ENCODE results near the gene PDCD4.
A peak's percentile ranks its signal among the peaks of the same experiment; 100 is the strongest.

Gene PDCD4

DNA sequence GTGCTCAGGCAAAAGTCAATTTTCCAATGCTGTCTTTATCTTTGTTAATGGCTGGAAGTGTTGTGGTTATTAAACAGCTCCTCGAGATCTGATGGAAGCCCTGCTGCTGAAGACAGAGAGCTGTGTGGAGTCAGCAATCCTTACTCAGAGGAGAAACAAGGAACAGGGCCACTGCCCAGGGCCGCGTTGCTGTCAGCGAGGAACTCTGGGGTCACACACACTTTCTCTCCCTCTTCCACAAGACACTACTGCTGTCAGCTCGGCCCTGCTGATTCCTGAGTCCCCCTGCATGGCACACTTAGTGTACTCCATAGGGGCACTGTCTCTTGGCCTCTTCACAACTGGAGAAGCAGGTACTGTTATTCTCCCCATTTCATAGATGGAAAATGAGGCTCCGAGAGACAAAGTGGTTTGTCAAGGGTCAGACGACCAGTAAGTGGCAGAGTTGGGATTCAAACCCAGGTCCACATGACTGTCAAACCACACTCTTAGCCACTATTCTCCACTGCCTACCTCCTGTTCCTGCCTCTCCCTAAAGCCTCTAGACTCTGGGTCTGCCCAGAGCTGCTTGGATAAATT is 29.3 kb upstream of the PDCD4 start:
- DNase-seq (ENCODE audit: low read depth): no peak

DNA sequence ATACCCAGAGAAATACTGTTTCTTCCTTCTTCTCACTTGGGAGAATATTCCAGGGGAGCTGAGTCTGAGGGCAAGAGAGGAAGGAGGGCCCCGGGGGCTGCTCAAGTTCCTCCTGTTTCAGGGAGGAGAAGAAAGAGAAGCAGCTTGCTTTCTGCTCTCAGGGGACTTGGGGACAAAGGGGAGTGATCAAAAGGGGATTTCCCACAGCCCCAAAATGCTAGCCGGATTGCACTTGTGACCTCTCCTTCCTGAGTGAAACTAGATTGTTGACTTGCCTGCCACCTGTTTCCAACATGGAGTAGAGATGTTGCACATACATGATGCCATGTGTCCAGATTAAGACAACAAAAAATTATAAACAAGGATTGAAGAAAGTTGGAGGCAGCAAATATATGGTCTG is 28.7 kb upstream of the PDCD4 start:
- DNase-seq (ENCODE audit: low read depth): no peak

DNA sequence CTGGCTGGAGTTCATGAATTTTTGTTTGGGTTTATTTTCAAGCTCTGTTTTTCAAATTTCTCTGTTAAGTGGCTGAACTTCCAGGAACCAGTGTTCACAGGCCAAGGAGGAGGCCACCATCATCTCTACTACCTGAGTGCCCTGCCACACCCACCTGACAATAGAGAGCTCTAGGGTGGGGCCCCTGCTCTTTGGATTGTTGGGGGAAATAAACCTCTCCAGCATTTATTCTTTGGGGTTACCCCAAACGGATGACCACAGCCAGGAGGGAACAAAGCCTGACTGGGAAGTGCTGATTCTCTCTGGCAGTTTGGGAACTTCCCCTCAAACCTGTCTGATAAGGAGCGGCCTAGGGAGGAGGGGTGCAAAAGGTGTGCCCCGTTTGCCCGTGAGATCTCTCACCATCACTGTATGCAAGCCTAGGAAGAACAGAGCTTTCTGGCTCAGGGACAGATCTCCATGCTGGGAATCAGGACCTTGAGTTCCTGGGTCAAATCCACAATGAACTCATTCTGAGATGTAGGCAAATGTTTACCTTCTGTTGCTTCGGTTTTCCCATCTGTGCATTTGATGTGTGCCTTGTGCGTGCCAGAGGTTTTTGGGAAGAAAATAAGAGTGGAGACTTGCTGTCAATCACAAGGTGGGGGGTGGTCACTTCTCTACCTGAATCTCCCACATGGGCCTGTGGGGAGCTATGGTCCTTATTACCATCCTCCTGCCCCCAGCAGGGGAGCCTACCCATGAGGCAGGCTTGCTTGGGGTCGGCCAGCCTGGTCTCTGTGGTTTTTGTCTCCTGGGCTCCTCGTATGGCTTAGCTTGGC is 27.7 kb upstream of the PDCD4 start:
- no peak for DNase-seq (ENCODE audit: low read depth)

DNA sequence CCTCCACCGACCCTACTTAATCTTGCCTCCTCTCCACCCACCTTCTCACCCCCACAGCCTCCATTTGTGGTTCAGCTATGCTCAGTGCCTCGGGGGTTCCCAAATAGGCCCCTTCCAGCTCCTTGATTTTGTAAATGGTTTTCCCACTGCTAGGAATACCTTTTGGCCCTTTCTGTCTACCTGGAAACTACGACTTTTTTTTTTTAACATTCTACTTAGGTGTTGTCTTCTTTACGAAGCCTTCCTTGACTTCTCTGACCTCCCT is 27.2 kb upstream of the PDCD4 start:
- no peak for DNase-seq (ENCODE audit: low read depth)

DNA sequence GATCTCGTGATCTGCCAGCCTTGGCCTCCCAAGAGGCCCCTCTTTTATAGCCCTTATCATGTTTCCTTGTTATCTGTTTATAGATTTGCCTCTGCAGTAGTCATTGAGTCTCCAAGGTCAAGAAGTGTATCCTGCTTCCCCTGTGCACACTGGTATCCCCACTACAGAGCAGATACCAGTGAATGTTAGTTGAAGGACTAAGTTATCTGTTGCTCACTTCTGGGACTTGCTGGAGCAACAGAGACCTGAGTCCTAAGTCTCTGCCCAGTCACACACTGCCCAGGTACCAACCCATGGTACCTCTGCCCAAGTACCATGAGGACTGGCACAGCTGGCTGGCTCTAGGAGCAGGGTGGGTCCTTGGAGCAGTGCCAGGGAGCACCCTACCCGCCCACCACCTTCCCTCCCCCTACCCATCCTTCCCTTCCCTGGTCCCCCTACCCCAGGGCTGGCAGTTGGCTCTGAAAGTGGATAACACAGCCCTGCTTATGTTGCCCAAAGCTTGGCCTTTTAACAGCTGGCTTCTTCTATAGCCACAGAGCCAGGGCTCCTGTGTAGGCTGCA is 26.5 kb upstream of the PDCD4 start:
- DNase-seq (ENCODE audit: low read depth): no peak

DNA sequence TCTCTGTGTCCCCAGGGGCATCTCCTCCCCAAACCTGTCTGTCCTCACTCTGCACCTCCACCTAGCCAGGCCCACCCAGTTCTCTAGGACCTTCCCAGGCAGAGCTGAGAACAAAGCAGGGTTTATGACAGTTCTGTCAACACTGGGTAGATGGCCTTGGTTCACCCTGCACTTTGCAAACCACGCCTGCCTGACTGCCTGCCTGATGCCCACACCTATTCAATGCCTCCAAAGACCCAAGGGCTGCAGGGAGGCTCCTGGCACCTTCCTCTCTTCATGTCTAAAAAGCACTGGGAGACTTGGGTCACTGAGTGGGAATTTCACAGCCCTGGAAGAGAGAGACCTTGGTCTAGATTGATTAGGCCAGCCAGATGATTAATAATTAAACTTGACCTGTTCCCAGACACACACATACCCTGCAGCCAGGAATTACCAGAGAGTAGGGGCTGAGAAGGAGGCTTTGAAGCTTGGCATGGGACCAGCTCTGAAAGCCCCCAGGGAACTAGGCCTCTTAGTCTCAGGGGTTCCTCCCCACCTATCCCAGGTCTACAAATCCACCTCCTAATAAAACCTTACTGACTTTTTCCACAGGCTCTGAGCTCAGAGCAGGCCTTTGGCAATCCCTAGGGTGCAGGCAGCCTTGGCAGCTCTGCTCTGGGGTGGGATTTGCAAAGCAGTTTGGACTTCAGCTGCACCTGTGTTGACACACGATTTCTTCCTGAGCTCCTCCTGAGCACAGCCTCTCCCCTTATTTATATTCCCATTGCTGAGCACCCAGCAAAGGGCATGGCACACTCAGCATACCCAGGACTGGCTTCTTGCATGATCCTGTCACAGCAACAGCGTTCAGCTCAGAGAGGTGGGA is 25.7 kb upstream of the PDCD4 start:
- no peak for DNase-seq (ENCODE audit: low read depth)

DNA sequence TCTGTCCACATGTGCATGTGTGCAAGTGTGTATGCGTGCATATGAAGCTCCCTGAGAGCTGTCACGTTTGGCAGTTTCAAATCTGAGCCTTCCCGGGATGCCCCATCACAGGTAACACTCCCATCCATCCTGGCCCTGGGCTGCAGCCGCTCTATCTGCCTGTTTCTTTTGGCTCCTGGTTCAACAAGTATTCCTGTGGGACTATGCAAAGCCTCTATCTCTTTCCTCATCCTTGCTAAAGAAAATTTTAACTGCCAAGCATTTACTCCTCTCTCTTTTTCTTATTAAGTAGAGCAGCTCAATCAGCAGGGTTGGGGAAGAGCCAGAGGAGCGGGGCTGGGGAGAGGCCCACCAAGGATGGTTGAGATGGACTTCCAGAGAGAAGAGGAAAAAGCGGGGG is 24.4 kb upstream of the PDCD4 start:
- no peak for DNase-seq (ENCODE audit: low read depth)

DNA sequence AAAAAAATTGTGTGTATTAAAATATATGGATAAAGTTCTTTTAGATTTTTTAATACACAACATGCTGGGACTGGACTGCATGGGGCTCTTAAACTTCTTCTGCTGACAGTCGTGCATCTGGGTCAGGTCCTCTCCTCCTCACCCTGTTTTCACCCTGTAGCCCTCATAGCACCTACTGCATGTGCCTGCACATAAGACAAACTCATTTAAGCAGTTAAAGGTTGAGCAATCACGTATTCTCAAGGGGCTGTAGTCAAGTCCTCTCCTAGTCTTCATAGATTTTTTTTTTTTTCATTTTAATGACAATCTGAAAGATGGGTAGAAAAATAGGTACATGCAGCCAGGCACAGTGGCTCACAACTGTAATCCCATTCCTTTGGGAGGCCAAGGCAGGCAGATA is 23.6 kb upstream of the PDCD4 start:
- DNase-seq (ENCODE audit: low read depth): no peak

DNA sequence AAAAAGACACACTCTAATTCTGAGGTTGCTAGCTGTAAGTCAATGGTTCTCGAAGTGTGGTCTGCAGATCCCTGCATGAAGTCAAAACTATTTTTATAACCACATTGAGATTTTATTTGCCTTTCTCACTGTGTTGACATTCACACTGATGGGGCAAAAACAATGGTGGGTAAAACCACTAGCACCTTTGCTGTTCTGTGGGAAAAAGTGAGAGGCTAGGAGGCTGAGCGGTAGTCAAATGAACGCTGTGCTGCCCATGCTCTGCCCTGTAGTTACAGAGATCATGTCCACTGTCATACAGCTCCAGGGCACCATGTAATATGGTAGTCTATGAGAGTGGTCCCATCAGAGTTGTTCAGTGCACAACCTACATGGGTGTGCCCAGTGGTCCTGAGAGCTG is 21.6 kb upstream of the PDCD4 start:
- DNase-seq (ENCODE audit: low read depth): no peak

DNA sequence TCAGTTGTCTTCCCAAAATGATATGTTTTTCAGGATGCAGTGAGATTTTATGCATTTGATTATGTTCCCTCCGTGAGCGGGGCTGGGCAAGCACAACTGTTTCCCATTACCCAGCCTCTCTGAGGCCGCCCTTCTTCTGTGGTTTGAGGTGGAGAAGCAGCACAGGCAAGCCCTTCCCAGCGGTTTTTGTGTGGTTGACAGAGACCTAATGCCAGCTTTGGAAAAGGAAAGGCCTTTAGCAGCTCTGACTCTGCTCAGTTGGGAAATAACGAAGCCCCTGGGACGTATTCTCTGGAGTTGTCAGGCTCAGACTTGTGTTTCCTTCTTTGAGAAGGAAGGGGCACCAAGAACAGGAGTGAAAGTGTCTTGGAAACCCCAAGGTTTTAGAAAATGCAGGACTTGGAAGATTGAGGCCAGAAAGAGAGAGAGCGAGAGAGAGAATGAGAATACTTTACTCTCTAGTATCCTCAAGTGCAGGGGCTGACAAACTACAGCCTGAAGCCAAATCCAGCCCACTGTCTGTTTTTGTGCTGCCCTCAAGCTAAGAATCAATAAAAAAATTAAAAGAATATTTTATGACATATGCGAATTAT is 20.6 kb upstream of the PDCD4 start:
- DNase-seq (ENCODE audit: low read depth): no peak

DNA sequence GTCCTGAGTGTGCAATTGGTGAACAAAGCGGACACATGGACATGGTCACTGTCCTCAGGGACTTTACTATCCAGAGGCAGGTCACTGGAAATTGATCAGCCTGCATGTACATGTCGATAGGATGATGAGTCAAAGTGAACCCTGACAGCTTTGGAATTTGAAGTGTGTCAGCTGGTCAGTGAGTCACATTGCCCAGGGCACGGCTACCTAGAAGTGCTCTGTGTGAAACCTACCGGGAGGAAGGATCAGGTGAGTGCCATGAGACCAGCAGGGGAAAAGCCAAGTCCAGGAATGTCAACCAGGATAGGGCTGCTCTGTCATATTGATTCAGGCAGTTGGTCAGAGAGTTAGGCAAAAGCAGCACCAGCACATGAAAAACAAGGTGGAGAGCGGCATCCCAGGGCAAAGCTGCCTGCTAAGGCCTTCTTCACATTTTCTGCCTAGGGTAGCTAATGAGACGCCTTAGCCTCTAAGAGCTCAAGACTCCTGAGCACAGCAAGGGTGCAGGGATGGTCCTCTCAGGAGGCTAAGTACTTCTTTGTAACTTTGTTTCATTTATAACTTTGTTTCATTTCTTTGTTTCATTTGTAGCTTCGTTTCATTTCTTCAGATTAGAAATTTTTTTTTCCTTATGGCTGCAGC is 19.4 kb upstream of the PDCD4 start:
- DNase-seq (ENCODE audit: low read depth): no peak

DNA sequence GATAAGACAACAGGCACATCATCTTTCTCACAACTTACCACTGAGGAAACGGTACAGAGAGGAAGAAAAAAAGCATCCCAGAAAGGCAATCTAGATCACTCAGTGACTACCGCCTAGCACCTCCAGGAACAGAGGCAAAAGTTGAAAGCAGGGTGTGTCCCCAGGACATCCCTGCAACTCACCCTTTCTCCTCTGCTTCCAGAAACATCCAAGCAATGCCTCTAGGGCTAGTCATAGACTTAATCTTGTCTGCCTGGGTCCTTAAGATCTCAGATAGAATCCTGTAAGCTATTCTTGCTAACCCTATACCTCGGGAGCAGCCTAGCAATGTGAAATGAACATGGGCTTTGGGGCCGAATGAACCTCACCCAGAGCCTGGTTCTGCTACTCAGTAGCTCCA is 18.8 kb upstream of the PDCD4 start:
- DNase-seq (ENCODE audit: low read depth): no peak

DNA sequence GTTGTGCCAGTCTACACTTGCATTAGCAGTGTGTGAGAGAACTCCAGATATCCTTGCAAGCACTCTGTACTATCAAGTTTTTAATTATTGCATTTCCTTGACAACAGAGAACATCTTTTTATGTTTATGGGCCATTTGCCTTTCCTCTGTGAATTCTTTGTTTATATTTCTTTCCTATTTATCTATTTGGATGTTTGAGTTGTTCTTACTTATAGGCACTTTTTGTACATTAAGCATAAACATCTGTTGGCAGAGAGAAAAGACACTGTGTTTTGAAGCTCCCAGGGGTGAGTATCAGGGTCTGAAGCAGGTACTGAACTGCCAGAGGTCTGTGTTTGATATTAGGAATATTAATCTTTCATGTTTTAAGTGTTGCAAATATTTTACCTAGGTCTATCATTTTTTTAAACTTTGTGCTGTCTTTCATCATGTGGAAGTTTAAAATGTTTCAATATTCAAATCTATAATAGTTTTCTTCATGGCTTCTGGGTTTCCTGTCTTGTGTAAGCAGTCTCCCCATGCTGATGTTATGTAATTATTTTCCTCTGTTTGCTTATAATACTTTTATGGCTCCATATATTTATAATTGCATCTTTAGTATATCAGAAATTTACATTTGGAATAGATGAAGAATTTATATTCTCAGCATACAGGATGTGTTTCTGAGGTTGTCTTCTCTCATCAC is 17.7 kb upstream of the PDCD4 start:
- no peak for DNase-seq (ENCODE audit: low read depth)

DNA sequence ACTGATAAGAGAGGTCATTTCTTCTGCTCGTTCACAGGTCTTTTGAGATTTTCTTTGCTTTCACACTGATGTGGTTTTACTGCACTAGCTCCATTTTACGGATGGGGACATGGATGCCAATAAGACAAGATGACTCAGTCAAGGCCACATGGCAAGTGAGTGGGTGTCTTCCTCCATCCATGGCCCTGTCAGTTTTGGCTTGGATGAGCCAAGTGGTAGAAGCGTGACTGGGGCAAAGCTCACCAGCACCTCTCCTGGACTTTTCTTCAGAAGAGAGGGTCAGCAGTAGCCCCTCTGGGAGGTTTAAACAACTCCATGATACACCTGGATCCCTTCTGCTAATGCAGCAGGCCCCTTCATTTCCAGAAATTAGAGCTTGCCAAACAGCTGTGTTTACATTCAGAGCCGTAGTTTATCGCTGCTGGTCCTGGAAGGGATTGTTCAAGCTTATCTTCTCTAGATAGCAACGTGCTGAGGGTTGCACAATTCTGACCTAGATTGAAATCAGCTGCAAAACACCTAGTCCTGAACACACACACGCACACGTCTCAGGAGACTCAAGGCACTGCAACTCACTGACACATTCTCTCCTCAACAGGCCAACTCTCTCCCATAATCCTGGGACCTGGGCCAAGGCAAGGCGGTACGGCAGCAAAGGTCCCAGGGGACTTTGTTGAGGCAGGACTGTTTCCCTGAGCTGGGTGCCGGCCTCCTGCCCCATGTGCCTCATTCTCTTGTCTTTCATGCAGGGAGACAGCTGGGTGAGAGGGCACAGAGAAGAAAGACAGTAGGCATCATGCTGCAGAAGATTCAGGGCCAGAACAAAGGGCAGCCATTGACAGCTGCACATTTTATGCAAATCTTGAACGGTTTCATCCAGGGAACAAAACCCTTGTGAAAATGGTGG is 14.2 kb upstream of the PDCD4 start:
- DNase-seq (ENCODE audit: low read depth): no peak

DNA sequence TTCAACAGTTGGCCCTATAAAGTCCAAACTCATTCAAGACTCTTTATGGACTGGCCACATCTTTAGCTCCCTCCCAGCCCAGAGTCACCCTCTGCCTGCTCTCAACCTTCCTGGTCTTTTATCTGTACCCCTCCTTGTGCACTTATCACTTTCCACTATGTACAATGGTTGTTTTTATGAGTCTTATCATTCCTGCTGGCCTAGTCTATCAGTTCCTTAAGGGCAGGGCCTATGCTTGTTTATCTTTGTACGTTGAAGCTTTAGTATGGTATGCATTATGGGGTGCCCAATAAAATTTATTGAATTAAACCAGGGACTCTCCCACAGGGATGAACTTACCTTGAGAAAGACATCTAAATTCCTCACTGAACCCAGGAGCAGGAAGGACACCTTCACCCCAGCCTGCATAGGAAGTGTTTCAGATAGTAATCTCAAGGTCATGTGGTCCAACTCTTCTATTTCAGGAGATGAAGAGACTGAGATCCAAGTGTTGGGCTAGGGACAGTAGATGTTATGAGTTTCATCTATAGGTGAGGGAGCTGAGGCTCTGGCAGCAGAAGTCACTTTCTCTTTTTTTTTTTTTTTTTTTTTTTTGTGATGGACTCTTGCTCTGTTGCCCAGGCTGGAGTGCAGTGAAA is 13.3 kb upstream of the PDCD4 start:
- no peak for DNase-seq (ENCODE audit: low read depth)

DNA sequence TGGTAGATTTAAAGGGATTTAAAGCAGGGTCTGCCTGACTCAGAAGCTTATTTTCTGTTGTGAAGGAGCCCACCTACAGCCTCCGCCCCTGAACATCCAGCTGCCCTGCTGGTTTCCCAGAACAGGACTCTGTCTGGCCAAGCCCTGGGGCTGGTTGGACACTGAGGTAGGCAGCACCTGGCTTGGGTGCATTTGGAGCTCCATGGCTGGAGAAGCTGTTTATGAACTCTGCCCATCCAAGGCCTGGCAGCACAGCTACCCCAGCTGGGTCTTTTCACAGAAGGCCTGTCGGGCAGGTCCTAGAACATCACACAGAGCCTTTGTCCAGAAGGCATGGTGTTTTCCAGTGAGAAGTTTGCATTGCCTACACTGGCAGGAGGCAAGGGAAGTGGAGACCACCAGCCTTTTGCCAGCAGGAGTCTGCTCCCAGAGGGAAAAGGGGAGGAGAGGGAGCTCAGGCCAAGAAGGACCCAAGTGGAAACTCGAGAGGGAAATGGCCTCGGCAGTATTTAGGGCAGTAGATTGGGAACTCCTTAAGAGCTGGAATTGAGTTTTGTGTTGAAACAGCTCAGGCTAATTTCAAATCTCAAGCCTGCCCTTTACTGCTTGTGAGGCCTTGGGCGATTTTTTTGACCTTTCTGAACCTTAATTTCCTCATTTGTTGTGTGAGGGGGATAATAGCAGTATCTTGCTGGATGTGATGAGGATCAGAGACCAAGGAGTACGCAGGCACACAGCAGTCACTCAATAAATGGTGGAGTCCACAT is 12.3 kb upstream of the PDCD4 start:
- no peak for DNase-seq (ENCODE audit: low read depth)

DNA sequence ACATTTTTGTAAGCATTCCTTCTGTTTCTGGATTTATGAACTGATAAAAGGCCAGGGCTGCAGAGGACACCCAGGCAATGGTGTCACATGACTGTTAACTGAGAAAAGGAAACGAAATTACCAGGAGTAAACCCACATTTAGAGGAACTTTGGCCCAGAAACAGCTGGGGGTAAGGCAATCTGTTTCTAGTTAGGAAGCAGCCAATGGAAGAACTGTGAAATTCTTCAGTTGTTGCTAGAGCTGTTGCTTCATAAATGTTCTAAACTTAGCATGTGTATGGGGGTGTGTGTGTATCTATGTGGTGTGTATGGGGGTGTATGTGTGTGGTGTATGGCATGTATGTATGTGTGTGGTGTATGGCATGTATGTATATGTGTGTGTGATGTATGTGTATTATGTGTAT is 11.8 kb upstream of the PDCD4 start:
- peak; percentile 35 for DNase-seq (ENCODE audit: low read depth)

DNA sequence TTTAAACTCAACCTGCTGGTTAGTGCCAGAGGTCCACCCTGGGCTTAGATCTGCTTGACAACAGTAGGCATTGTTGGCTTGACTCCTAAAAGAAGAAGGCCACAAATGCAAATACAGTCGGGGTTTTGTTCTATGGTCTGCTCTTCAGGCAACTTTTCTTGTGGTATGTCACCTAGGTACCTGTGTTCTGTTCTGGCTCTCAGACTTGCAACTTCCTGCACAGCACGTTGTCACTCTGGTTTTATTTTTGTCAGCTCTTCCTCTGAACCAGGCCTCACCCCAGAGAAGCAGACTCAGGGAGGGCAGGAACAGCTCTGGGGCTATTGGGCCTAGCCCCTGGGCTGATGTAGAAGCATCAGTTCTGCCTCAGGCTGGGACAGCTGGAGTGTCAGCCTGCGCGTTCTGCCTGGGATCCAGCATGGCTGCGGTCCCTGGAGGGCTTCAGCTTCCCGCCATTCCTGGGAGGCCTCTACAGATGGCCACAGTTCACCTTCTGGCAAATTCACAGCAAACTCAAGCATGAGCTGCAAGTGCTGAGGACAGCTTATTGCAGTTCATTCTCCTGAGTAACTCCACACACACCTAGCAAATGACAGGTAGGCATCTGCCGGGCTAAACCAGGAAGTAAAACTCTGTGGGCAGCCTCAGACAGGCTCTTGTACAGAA is 11.0 kb upstream of the PDCD4 start:
- no peak for DNase-seq (ENCODE audit: low read depth)

DNA sequence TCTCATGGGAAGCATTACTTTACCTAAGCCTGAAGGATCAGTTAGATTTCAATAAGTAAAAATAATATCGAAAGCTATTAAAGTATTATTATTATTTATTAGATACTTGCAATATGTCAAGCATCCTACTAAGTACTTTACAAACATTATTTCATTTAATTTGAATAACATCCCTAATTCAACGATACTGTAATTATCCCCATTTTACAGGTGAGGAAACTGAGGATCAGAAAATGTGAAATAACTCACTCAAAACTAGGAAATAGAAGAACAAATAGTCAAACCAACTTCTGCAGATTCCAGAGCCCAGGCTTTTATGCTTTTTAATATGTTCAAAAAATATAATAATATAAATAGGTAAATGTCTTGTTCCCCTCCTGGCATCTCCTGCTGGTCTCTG is 10.3 kb upstream of the PDCD4 start:
- no peak for DNase-seq (ENCODE audit: low read depth)

Data from non-pigmented ciliary epithelial cell (primary cell).